Panc1 (cell line): ENCODE measurements around the gene PPARD.

Experiments
- POLR2AphosphoS5 ChIP-seq: IDR thresholded peaks from 2 replicates; pipeline ENCODE4 v1.6.1; 2012; ENCODE audit warnings: mild to moderate bottlenecking, low read depth, low read length, moderate library complexity
- TF ChIP-seq, protein P1 (sequence below): fragments of 450-650 bp; IDR thresholded peaks from 2 replicates; pipeline ENCODE4 v1.5.1; 2017; ENCODE audit warnings: mild to moderate bottlenecking
- TF ChIP-seq, protein P2 (sequence below), 2 experiments: IDR thresholded peaks; 2 replicates each; pipeline ENCODE4 v1.6.1; 2011 to 2012; ENCODE audit warnings: low read depth in 2 of 2, control low read depth in 1 of 2, low read length in 1 of 2, mild to moderate bottlenecking in 1 of 2, moderate library complexity in 1 of 2; ENCODE audit not compliant: insufficient read depth in 1 of 2

DNA sequence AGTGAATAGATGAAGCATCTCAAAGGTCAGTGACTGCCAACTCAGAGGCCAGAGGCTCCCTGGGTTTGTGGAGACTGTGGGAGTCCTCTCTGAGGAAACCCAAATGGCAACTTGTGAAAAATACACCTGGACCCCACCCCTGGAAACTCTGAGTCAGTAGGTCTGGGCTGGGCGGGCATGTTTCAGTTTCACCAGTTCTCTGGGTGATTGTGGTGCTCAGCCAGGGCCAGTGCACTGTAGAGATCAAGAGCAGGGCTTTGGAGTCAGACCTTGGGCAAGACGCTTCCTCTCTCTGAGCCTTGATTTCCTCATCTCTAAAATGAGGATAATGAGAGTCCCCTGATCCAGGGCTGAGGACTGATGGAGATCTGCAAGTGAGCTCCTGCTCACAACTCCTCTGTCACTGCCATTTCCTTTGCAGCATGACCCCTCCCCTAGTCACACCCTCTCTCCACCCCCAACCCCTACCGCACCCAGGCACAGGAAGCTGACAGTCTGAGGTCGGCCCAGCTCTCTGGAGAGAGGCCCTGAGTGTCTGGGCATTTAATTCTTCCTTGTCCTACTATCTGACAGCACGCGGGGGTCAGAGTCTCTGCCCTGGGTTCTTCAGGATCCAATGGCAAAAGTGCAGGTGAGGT lies 39.6 kb upstream of the PPARD start:
- TF ChIP-seq, protein P1, sequence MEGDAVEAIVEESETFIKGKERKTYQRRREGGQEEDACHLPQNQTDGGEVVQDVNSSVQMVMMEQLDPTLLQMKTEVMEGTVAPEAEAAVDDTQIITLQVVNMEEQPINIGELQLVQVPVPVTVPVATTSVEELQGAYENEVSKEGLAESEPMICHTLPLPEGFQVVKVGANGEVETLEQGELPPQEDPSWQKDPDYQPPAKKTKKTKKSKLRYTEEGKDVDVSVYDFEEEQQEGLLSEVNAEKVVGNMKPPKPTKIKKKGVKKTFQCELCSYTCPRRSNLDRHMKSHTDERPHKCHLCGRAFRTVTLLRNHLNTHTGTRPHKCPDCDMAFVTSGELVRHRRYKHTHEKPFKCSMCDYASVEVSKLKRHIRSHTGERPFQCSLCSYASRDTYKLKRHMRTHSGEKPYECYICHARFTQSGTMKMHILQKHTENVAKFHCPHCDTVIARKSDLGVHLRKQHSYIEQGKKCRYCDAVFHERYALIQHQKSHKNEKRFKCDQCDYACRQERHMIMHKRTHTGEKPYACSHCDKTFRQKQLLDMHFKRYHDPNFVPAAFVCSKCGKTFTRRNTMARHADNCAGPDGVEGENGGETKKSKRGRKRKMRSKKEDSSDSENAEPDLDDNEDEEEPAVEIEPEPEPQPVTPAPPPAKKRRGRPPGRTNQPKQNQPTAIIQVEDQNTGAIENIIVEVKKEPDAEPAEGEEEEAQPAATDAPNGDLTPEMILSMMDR, result no peak
- TF ChIP-seq POLR2AphosphoS5, result no peak
- TF ChIP-seq, protein P2, sequence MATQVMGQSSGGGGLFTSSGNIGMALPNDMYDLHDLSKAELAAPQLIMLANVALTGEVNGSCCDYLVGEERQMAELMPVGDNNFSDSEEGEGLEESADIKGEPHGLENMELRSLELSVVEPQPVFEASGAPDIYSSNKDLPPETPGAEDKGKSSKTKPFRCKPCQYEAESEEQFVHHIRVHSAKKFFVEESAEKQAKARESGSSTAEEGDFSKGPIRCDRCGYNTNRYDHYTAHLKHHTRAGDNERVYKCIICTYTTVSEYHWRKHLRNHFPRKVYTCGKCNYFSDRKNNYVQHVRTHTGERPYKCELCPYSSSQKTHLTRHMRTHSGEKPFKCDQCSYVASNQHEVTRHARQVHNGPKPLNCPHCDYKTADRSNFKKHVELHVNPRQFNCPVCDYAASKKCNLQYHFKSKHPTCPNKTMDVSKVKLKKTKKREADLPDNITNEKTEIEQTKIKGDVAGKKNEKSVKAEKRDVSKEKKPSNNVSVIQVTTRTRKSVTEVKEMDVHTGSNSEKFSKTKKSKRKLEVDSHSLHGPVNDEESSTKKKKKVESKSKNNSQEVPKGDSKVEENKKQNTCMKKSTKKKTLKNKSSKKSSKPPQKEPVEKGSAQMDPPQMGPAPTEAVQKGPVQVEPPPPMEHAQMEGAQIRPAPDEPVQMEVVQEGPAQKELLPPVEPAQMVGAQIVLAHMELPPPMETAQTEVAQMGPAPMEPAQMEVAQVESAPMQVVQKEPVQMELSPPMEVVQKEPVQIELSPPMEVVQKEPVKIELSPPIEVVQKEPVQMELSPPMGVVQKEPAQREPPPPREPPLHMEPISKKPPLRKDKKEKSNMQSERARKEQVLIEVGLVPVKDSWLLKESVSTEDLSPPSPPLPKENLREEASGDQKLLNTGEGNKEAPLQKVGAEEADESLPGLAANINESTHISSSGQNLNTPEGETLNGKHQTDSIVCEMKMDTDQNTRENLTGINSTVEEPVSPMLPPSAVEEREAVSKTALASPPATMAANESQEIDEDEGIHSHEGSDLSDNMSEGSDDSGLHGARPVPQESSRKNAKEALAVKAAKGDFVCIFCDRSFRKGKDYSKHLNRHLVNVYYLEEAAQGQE (IDR thresholded peaks at IDR 0.05; ENCODE audit: insufficient read depth in 1 of 2, low read depth in 2 of 2, low read length in 1 of 2), result no peak
